Spleen (tissue), 7 donors: ENCODE measurements around the gene FOXQ1.

Experiments
- POLR2A ChIP-seq, 3 donors: fragments of 450-650 bp; IDR thresholded peaks; one replicate each; pipeline ENCODE4 v1.5.1; 2017; ENCODE audit warnings: antibody characterized with exemption in 3 of 3, mild to moderate bottlenecking in 1 of 3
- TF ChIP-seq, protein P1 (sequence below), 11 experiments: fragments of 200-600 bp in 7 of 11; fragments of 450-650 bp in 4 of 11; sonication (generic) in 4 of 11; IDR thresholded peaks in 8 of 11; conservative IDR thresholded peaks in 3 of 11; 1 replicate in 7 of 11; 2 replicates in 4 of 11; pipeline versions ENCODE4 v1.4.0 to v1.8.0; 2016 to 2021; ENCODE audit warnings: antibody characterized with exemption in 11 of 11, inconsistent platforms in 4 of 11, mild to moderate bottlenecking in 1 of 11
- donor health status: DM: no; HTN: no; CAD: no; lungs with moderate emphysema.
- donor health status: DM: no; HTN: no; CAD: no.
- donor health status: DM: no; HTN: no; CAD: no.

DNA sequence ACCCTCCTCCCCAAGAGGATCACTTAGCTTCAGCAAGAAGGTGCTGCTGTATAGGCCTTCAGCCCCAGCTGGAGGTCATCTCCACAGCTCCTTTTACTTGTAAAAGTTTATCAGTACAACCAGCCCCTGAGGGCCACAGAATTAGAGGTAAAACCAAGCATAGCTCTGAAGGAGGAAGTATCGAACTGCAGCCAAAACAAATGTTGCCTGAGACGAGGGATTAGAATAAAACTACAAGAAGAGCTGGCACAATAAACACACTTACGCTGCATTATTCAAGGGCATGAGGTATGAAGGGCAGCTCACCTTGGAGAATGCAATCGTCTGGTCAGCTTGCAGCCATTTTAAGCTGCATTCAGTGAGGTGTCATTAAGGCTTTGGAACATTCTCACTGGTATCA, 21.1 kb upstream of the FOXQ1 start:
- TF ChIP-seq, protein P1, sequence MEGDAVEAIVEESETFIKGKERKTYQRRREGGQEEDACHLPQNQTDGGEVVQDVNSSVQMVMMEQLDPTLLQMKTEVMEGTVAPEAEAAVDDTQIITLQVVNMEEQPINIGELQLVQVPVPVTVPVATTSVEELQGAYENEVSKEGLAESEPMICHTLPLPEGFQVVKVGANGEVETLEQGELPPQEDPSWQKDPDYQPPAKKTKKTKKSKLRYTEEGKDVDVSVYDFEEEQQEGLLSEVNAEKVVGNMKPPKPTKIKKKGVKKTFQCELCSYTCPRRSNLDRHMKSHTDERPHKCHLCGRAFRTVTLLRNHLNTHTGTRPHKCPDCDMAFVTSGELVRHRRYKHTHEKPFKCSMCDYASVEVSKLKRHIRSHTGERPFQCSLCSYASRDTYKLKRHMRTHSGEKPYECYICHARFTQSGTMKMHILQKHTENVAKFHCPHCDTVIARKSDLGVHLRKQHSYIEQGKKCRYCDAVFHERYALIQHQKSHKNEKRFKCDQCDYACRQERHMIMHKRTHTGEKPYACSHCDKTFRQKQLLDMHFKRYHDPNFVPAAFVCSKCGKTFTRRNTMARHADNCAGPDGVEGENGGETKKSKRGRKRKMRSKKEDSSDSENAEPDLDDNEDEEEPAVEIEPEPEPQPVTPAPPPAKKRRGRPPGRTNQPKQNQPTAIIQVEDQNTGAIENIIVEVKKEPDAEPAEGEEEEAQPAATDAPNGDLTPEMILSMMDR (IDR thresholded peaks at IDR 0.05 in 8 of 11, conservative IDR thresholded peaks at IDR 0.05 in 3 of 11) = no peak
- no peak for TF ChIP-seq POLR2A (IDR thresholded peaks at IDR 0.05)
